Measurements from ENCODE around the gene UNC119B. TPM values are rescaled to one million over a fixed set of nuclear protein-coding genes. Genes with fewer than 3 reads are reported as not detected.
"Not testable (repeated sequence)": the region's sequence is repeated elsewhere in the genome, so short reads cannot be mapped to it uniquely, and the experiment has no call there.

UNC119B gene
- total RNA-seq, 1 donor from 2014 or later = 16.2 TPM

DNA sequence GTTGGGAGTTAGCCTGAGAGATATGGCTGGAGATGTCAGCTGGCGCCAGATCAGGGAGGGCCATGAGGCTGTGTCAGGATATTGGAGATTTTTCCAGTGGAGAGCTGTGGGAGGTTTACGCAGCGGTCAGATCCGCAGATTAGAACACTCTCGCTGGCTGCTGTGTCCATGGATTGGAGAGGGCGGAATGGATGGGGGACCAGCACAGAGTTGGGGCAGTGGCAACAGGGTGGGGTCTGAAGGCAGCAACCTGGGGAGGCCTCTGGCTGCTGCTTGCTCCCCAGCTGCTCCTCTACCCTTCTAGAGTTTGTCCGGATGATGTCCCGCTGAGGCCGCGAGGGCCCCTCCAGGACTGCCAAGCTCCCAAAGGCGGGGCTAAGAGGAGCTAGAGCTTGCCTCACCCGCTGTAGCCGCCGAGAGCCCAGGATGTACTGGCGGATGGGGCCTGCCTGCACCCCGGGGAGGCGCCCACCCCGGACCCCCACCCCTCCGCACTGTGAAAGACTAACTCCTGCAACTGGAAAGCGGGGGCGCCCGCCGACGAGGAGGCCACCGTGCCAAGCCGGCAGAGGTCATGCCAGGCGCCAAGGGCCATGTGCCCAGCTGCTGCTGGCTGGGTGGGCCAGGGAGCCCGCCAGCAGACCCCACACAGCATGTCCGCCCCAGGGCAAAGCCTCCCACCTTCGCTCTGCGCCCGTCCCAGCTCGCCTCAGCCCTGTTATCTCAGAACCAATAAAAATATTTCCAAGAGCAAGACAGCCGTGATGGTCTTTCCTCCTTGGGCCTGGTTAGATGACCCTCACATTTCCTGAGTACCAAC, 43.5 kb upstream of the UNC119B start:
- Mint-ChIP-seq H3K4me3 (ENCODE audit: unreplicated experiment) (no peak overlapping the region), H3K36me3 (ENCODE audit: unreplicated experiment) (no peaks in the 10 kb centered on the region), H3K4me1 (ENCODE audit: low read depth, unreplicated experiment) (no peaks in the 10 kb centered on the region), H3K27me3 (ENCODE audit: unreplicated experiment) (peaks cover 7% of the 10 kb centered on the region), H3K27ac (ENCODE audit: unreplicated experiment) (no peak overlapping the region), H3K9me3 (ENCODE audit: unreplicated experiment) (peaks cover 1% of the 10 kb centered on the region)
- TF ChIP-seq, protein P1, sequence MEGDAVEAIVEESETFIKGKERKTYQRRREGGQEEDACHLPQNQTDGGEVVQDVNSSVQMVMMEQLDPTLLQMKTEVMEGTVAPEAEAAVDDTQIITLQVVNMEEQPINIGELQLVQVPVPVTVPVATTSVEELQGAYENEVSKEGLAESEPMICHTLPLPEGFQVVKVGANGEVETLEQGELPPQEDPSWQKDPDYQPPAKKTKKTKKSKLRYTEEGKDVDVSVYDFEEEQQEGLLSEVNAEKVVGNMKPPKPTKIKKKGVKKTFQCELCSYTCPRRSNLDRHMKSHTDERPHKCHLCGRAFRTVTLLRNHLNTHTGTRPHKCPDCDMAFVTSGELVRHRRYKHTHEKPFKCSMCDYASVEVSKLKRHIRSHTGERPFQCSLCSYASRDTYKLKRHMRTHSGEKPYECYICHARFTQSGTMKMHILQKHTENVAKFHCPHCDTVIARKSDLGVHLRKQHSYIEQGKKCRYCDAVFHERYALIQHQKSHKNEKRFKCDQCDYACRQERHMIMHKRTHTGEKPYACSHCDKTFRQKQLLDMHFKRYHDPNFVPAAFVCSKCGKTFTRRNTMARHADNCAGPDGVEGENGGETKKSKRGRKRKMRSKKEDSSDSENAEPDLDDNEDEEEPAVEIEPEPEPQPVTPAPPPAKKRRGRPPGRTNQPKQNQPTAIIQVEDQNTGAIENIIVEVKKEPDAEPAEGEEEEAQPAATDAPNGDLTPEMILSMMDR (IDR thresholded peaks at IDR 0.05; ENCODE audit: partially characterized antibody, unreplicated experiment) = no peak
- DNase-seq = no peak

DNA sequence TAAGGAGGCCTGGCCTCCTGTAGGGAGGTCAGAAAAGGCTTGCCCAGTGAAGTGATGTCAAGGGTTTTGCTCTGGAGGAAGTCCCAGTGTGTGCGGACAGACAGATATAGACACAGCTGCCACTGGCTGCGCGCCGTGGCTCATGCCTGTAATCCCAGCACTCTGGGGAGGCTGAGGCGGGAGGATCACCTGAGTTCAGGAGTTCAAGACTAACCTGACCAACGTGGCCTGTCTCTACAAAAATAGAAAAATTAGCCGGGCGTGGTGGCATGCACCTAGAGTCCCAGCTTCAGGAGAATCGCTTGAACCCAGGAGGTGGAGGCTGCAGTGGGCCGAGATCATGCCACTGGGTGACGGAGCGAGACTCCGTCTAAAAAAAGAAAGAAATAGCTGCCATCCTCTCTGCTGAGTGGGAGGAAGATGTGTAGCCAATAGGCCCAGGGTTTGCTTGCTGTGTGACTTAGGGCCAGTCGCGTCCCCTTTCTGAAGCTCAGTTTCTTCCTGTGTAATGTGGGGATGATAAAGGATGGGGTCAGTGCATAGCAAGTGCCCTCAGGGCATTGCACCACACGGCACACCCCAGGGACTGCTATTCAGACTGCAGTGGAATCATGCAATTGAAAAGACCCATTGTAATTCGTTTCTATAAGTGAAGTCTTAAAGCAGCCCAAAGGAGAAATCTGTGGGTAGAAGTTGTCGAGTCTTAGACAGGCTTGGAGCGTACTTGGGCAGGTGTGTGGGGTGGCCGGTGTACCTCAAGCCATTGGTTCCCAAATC, 42.0 kb upstream of the UNC119B start:
- TF ChIP-seq, protein P1 (IDR thresholded peaks at IDR 0.05; ENCODE audit: partially characterized antibody, unreplicated experiment) = no peak
- Mint-ChIP-seq H3K4me1 (ENCODE audit: low read depth, unreplicated experiment) (no peaks in the 10 kb centered on the region), H3K9me3 (ENCODE audit: unreplicated experiment) (peaks cover 1% of the 10 kb centered on the region), H3K27ac (ENCODE audit: unreplicated experiment) (no peak overlapping the region), H3K27me3 (ENCODE audit: unreplicated experiment) (peaks cover 7% of the 10 kb centered on the region), H3K36me3 (ENCODE audit: unreplicated experiment) (no peaks in the 10 kb centered on the region), H3K4me3 (ENCODE audit: unreplicated experiment) (no peak overlapping the region)
- no peak for DNase-seq

DNA sequence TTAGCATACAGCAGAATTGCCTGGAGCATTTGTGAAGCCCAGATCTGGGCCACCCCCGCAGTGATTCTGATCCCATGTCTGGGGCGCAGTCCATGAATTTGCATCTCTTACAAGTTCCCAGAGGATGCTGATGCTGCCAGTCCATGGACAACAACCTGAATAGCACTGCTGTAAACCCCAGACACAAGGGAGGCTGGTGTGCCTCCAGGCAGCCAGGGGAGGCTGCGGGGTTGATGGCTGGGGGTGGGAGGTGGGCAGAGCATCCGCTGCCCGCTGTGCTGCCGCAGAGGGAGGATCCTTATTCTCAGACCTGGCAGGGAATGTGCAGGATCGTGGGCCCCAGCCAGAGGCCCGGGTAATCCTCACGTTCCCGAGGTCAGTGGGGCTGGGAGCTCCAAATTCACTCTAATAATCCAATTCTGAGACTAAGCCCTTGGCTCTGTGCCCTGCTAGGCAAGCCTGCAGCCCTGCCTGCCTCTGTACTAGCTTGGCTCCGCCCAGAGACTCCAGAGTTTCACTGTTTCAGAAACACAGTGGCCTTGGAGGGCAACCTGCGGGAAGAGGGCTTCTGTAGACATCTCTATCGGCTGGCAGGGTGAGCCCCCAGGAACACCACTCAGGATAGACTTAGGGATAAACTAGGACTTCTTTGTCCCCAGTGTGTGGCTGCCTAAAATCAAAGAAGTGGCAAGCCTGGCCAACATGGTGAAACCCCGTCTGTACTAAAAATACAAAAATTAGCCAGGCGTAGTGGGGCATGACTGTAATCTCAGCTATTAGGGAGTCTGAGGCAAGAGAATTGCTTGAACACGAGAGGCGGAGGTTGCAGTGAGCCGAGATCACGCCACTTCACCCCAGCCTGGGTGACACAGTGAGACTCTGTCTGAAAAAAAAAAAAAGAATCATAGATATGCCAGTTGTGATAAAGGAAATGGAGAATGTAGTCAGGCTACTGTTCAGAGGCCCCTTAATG, 41.1 kb upstream of the UNC119B start:
- TF ChIP-seq, protein P1 (IDR thresholded peaks at IDR 0.05; ENCODE audit: partially characterized antibody, unreplicated experiment) = no peak
- H3K4me3 Mint-ChIP-seq (ENCODE audit: unreplicated experiment) = no peak overlapping the region
- peaks cover 3% of the 10 kb centered on the region for H3K9me3 Mint-ChIP-seq (ENCODE audit: unreplicated experiment)
- H3K27ac Mint-ChIP-seq (ENCODE audit: unreplicated experiment) = no peak overlapping the region
- H3K36me3 Mint-ChIP-seq (ENCODE audit: unreplicated experiment) = no peaks in the 10 kb centered on the region
- DNase-seq = no peak
- no peaks in the 10 kb centered on the region for H3K4me1 Mint-ChIP-seq (ENCODE audit: low read depth, unreplicated experiment)
- H3K27me3 Mint-ChIP-seq (ENCODE audit: unreplicated experiment) = peaks cover 7% of the 10 kb centered on the region

DNA sequence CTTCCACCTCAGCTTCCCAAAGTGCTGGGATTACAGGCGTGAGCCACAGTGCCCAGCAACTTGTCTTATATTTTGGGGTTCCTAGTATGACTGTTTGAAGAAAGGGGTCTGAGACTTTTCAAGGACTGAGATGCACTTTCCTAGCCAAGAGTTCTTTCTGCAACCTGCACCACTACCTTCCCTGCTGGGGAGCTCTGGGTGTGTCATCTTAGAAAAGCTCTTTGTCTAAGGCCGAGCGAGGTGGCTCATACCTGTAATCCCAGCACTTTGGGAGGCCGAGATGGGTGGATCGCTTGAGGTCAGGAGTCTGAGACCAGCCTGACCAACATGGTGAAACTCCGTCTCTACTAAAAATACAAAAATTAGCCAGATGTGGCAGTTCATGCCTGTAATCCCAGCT, 40.0 kb upstream of the UNC119B start:
- H3K27me3 Mint-ChIP-seq (ENCODE audit: unreplicated experiment); H3K27ac Mint-ChIP-seq (ENCODE audit: unreplicated experiment); H3K9me3 Mint-ChIP-seq (ENCODE audit: unreplicated experiment); H3K4me1 Mint-ChIP-seq (ENCODE audit: low read depth, unreplicated experiment); DNase-seq; H3K36me3 Mint-ChIP-seq (ENCODE audit: unreplicated experiment); H3K4me3 Mint-ChIP-seq (ENCODE audit: unreplicated experiment): not testable (repeated sequence)

DNA sequence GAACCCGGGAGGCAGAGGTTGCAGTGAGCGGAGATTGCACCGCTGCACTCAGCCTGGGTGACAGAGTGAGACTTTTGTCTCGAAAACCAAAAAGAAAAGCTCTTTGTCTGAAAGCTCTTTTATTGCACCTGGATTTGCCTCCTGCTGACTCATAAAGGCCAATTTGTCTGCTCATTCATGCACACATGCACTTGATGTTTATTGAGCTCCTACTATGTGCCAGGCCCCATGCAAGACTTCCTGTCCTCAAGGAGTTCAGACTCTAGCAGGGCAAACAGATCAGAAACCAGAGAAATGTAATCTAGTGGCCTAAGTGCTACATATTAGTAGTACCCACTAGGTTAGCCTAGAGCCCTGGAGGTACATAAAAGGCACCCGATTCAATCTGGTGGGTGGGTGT, 39.6 kb upstream of the UNC119B start:
- no peak overlapping the region for H3K27ac Mint-ChIP-seq (ENCODE audit: unreplicated experiment)
- no peaks in the 10 kb centered on the region for H3K4me1 Mint-ChIP-seq (ENCODE audit: low read depth, unreplicated experiment)
- no peaks in the 10 kb centered on the region for H3K36me3 Mint-ChIP-seq (ENCODE audit: unreplicated experiment)
- H3K27me3 Mint-ChIP-seq (ENCODE audit: unreplicated experiment) = peaks cover 7% of the 10 kb centered on the region
- no peak for DNase-seq
- peaks cover 3% of the 10 kb centered on the region for H3K9me3 Mint-ChIP-seq (ENCODE audit: unreplicated experiment)
- H3K4me3 Mint-ChIP-seq (ENCODE audit: unreplicated experiment) = no peak overlapping the region
- TF ChIP-seq, protein P1 (IDR thresholded peaks at IDR 0.05; ENCODE audit: partially characterized antibody, unreplicated experiment) = no peak
